GM21390 (cell line): ENCODE results near the gene STRN3.
"Not testable (repeated sequence)": the region's sequence is repeated elsewhere in the genome, so short reads cannot be mapped to it uniquely, and the experiment has no call there.

ENCODE experiments used
- ATAC-seq: cut with Tn5 transposase; IDR thresholded peaks from one replicate; pipeline ENCODE4 v1.9.1; 2021; ENCODE audit not compliant: unreplicated experiment

STRN3 gene

DNA sequence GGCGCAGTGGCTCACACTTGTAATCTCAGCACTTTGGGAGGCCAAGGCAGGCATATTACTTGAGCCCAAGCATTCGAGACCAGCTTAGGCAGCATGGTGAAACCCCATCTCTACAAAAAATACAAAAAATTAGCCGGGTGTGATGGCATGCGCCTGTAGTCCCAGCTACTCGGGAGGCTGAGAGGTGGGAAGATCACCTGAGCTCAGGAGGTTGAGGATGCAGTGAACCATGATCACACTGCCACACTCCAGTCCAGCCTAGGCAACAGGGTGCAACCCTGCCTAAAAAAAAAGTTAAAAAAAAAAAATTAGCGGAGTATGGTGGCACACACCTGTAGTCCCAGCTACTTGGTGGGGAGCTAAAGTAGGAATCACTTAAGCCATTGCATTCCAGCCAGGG lies 22.2 kb downstream of the STRN3 start:
- ATAC-seq: not testable (repeated sequence)

DNA sequence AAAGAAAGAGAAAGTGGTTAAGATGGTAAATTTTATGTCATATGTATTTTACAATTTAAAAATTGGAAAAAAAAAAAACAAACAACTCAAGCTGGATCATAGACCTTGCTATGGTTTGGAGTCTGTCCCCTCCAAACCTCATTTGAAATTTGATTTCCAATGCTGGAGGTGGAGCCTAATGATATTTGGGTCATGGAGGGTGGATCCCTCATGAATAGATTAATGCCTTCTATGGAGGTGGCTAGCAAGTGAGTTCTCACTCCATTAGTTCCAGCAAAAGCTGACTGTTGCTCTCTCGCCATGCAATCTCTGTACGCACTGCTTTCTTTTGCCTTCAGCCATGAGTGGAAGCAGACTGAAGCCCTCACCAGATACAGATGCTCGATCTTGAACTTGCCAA lies 22.9 kb downstream of the STRN3 start:
- no peak for ATAC-seq

DNA sequence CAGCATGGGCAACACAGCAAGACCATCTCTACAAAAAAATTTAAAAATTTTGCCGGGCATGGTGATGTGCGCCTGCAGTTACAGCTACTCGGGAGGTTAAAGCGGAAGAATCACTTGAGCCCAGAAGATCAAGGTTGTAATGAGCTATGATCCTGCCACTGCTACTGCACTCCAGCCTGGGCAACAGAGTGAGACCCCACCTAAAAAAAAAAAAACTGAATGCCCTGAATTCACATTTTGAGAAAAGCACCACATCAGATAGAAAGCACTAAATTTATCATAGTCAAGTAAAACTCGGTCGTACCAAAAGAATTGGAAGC lies 24.9 kb downstream of the STRN3 start:
- ATAC-seq: no peak

DNA sequence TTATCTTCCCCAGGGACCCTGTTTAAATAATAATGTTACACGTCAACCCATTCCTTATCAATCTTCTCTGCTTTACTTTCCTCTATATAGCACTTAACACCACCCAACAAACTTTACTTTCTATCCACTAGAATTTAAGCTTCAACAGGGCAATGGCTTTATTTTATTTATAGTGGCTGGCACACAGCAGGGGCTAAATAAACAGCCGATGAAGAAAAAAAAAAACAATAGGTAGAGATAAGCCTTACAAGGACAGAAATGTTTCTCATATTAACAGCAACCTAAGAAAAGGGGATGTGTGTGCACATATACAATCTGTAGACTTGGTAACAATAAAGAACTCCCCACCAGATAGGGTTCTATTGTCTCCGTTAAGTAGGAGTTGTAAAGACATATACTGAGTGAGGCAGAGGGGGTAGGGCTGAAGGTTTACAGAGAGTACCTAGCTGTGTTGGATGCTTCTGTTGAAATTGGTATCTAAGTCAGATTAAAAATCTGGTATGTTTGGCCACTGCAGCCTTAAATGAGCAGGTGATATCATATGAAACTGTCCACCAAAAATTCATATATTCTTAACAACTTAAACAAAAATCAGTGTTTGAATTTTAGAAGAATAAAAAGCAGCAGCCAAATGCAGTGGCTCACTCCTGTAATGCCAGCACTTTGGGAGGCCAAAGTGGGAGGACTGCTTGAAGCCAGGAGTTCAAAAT lies 25.4 kb downstream of the STRN3 start:
- ATAC-seq: no peak

DNA sequence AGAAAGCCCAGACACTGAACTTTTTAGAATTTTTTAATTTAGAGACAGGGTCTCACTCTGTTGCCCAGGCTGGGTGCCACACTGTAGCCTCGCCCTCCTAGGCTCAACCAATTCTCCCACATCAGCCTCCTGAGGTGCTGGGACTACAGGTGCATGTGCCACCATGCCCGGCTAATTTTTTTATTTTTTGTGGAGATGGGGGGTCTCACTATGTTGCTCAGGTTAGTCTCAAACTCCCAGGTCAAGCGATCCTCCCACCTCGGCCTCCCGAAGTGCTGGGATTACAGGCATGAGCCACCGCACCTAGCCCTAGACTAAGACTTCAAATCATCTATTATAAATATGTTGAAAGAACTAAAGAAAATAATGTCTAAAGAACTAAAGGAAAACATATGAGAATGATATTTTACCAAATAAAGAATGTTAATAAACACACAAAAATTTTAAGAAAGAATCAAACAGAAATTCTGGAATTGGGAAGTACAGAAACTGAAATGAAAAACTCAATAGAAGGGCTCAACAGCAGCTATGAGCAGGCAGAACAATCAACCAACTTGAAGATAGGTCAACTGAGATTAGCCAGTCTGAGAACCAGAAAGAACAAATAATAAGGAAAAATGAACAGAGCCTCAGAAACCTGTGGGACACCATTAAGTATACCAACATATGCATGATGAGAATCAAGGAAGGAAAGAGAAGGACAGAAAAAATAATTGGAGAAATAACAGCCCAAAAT lies 27.0 kb downstream of the STRN3 start:
- no peak for ATAC-seq

DNA sequence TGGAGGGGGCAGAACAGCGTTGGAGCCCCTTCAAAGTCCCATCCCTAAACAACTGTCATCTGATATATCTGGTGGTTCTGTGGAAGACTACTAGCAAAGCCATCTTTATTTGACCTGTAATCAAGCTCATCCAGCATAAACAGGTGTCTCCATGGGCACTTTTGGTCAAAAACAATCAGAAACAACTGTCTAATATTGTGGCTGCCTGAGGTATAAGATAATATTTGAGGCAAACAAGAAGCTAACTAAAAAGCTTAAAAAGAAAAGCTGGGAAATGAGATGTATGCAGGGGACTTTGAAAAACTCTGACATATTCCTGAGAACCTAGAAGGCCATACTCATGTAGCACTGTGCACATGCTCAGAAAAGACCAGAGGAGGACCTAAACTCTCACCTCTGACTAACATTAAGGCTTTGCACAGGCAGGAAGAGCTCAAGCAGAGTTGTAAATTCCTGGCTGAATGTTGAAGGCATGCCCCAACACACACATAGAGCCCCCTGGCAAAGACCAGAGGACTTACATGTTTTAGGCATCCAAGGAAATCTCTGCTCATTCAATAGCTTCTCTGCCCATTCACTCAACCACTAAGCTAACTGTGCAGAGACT lies 28.0 kb downstream of the STRN3 start:
- ATAC-seq: no peak

DNA sequence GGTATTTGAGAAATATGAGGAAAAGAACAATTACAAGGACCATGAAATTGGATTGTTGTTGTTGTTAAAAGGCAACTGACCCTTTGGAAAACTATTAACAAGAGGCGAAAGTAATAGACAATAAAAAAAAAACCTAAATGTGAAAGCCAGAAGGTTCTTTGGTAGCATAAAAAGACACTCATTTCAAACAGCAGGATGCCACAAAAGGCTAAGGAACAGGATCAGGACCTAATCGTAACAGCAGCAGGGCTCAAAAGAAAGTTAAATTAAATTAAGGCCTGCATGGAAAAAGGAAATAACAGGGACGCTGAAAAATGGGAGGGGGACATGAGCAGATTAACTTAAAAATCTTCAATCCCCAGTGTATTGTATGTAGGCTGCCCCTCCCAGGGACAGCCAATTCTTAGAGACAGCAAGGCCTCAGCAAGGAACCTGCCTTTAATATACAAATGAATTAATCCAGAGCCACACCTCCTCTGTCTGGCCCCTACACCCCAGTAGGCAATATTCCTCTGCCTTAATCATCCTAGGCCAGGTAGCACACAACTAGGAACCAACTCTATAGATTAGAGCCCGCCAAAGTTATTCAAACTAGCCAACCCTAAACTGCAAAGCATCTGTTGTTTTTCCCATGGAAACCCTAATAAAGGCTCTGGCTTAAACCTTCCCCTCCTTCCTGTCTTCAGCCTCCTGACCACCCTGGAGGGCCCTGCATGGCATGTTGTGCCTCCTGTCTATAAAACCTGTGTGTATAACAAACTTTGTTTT lies 29.1 kb downstream of the STRN3 start:
- no peak for ATAC-seq

DNA sequence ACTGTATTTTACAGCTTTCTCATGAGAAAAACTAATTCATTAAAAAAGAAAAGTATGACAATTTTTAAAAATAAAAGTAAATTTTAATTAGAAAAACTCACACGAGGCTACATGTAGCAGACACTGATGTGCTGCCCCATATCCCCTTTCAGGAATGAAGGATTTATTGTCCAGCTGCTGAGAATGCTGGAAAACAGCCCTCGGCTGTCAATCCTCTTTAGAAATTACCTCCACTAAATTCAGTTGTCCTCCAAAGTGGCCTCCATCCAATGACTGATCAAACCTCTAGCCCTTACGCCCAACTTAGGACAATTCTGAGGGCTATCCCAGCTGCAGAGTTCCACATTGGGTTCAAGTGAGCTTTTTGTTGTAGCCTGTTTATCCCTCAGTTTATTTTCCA lies 30.5 kb downstream of the STRN3 start:
- ATAC-seq: no peak

DNA sequence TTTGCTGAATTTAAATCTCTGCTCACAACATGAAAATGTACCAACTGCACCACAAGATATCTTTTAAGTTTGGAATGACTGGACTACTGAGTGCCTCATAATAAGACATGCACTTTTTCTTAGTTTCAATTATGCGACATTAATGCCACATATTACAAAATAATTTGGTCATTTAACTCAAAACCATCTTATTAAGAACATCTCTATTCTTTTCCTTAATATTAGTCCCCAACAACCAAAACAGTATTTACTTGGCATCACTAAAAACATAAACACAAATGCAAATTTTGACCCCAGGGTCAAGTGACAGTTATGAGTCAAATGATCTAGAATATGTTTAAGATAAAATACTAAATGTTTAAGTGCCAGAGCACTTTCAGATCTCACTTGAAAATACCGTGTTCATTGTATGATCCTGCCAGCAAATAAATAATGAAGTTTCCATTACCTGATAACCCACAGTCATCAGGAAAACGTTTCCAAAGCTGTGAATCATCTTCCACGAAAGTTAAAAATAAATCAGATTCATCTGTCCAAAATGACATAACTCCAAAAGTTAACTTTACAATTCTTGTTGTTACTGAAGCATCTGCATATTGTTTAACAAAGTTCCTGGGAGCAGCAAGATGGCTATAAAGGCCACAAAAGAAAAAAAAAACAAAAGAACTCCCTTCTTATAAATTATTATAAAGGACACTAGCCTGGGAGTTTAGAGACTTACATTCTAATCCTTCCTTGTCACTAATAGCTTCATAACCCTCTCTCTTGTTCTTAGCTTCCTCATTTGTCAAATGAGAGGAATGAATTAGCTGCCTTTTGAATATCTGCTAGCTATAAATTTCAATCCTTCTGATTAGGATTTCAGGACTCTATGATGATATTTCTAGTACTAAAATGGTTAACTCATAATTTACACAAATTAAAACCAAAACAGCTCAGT lies 31.2 kb downstream of the STRN3 start:
- peak; percentile 73 for ATAC-seq

DNA sequence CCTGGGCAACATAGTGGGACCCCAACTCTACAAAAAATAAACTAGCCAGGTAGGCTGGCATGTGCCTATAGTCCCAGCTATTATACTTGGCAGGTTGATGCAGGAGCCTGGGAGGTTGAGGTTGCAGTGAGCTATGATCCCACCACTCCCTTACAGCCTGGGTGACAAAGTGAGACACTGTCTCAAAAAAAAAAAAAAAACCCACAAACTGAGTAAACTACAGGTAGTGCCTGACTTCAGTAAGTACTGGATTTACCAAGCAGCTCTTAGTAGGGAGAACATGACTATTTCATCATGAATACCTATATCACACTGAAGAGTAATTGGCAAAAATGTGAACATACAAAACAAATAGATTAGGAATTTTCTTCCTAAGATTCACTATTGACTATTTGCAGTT lies 33.1 kb downstream of the STRN3 start:
- ATAC-seq: no peak

DNA sequence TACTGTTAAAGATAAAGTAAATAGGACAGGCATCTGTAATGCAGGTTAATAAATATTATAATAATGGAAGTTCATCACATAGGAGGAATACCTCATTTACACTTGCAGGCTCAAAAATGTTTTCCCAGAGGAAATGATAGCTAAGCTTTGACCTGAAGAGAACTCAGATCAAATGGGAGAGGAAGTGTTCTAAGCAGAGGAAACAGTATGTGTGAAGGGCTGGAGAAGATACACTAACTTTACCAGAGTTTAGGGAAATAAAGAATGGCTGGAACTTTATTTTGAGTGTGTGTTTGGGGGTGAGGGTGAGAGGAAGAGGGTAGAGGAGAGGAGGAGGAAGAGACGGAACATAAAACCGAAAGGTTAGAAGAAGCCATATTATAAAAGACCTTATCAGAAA lies 34.8 kb downstream of the STRN3 start:
- no peak for ATAC-seq

DNA sequence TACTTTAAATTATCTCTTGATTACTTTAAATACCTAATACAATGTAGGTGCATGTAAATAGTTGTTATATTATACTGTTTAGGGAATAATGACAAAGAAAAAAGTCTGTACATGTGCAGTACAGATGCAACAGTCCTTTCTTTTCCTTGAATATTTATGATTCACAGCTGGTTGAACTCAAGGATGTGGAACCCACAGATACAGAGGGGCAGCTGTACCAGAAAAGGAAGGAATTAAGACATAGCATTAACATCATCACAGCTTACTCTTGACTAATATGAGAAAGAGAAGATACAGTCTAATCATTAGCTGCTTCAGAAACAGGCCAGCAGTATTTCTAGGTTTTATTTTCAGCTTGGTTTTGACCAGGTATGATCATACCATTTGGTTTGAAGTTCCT lies 35.4 kb downstream of the STRN3 start:
- no peak for ATAC-seq

DNA sequence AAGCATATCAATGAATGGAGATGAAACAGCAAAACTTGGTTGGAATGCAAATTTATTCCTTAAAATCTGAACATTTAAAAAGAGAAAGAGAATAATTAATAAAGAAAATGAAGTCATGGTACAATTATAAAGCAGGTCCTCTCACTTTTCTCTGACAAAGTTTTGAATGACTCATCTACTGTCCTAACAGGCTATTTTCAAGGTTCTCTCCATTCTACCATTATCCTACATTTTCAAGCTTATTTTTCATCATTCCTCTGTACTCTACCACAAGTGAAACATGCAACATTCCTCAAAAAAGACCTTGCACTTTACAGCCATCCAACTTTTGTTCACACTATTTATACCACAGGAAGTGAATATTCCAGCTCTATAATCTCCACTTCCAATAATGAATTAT lies 37.7 kb downstream of the STRN3 start:
- ATAC-seq: no peak

DNA sequence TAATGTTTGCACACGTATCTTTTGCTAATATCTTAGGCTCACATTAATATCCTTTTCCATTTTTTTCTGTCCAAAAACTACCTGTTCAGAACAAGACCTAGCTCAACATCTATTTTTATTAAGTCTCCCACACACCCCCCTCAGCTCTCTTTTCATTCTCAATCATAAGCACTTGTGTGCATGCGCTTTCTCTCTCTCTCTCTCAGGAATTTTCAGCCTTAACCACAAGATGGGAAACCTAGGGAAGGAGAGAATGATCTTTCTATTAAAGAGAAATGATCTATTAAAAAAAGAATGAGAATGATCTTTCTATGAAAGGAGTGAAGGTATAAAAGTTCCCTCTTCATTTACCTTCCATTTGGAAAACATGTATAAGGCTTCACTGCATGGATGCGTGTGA lies 40.4 kb downstream of the STRN3 start:
- ATAC-seq: no peak

DNA sequence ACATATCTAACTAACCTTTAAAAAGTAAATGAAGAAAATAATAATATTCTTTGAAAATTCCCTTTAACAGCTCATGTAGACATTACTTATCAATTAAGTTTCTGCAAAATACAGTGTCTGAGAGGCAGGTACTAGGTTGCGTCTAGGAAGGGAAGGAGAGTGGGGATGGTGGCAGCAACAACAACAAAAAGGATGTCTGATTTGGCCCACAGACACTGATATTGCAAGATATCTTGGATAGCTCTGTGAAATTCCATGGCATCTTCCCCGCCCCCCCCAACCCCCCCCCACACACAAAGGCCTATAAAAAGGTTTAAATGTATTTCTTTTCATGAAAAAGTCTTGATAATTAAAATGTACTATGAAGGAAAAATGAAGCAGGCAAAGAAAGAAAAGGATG lies 42.3 kb downstream of the STRN3 start:
- no peak for ATAC-seq

DNA sequence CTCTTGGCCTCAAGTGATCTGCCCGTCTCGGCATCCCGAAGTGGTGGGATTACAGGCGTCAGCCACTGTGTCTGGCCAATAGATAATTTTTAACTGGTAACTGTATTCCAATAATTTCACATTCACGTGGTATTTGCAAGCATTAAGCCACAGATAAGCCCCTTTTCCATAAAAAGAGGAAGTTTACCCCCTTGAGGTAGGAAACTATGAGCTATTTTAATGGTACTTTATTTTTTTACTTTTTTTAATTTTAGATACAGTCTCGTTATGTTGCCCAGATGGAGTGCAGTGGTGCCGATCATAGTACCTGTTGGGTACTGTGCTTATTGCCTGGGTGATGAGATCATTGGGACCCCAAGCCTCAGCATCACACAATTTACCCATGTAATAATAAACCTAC lies 43.6 kb downstream of the STRN3 start:
- ATAC-seq: no peak

DNA sequence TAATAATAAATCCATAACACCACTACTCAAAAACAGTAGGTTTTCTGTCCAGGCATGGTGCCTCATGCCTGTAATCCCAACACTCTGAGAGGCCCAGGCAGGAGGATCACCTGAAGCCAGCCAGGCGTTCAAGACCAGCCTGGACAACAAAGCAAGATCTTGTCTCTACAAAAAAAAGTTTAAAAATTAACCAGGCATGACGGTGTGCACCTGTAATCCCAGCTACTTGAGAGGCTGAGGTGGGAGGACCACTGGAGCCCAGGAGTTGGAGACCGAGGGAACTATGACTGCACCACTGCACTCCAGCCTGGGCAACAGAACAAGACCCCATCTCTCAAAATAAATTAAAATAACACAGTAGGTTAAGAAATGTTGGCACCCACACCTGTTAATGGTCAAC lies 45.2 kb downstream of the STRN3 start:
- no peak for ATAC-seq

DNA sequence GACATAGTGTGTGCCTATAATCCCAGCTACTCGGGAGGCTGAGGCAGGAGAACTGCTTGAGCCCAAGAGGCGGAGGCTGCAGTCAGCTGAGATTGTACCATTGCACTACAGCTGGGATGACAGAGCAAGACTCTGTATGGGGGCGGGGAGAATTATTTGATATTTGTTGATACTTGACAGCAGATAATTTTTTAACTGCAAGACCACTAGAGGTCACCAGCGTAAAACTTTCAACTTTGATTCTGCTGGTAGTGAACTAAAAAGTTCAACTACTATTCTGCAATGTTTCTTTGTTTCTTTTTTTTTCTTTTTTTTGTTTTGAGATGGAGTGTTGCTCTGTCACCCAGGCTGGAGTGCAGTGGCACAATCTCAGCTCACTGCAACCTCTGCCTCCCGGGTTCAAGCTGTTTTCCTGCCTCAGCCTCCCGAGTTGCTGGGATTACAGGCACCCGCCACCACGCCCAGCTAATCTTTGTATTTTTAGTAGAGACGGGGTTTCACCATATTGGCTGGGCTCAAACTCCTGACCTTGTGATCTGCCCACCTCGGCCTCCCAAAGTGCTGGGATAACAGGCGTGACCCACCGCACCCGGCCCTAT lies 46.0 kb downstream of the STRN3 start:
- ATAC-seq: peak; percentile 56

DNA sequence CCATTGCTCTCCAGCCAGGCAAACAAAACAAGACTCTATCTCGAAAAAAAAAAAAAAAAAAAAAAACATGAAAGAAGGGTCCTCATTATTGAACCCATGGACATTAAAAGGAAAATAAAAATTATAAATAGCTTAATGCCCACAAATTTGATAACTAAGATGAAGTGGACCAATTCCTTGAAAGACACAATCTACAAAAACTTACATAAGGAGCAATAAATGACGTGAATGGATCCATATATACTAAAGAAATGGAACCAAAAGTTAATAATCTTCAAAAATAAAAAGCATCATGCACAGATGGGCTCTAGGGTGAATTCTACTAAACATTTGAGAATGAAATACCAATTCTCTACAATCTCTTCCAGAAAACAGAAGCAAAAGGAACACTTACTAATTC lies 48.4 kb downstream of the STRN3 start:
- ATAC-seq: no peak

DNA sequence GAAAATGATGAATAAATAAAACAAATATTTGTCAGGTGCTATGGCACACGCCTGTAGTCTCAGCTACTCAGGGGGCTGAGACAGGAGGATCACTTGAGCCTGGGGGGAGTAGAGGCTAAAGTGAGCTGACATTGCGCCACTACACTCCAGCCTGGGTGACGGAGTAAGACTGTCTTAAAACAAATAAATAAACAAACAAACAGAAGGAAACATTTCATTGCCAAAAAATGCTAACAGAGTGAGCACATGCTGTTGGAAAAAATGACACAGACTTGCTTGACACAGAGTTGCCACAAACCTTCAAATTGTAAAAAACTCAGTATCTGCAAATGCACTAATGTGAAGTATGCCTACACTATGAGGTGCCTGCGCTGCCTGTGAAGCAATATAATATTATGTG lies 51.6 kb downstream of the STRN3 start:
- ATAC-seq: no peak
